ENCODE results near the gene SPG7.

Gene SPG7

DNA sequence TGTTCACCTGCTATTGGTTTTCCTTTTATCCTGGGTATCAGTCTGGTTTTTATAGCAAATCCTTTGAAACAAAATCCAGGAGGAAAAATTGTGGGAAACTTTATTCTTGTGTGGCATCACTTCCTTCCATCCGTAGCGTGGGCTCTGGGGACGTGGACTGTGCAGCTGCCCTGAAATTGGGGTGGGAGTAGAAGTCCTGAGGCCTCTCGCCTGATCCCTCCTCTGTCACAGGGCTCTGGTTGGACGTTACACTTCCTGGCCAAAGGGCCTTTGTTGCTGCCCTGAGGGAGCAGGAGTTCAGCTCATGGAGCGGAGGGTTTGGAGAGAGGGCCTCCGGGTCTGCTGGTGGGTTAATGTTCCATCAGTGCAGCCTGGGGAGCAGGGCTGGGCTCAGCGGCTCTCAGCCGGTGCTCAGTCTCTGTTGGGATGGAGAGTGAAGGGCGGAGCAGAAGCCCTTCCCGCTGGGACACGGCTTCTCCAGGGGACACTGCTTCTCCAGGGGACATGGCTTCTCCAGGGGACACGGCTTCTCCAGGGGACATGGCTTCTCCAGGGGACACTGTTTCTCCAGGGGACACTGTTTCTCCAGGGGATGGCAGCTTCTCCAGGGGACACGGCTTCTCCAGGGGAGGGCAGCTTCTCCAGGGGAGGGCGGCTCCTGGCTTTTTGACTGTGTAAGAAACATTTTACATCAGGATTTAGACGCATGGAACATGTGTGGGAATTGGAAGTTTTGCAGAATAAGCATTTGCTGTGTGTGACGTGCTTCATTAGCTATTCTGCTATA, 37.0 kb downstream of the SPG7 start:
- DNase-seq (ENCODE audit: low read depth in 2 of 3, low spot score in 2 of 3), result no peak

DNA sequence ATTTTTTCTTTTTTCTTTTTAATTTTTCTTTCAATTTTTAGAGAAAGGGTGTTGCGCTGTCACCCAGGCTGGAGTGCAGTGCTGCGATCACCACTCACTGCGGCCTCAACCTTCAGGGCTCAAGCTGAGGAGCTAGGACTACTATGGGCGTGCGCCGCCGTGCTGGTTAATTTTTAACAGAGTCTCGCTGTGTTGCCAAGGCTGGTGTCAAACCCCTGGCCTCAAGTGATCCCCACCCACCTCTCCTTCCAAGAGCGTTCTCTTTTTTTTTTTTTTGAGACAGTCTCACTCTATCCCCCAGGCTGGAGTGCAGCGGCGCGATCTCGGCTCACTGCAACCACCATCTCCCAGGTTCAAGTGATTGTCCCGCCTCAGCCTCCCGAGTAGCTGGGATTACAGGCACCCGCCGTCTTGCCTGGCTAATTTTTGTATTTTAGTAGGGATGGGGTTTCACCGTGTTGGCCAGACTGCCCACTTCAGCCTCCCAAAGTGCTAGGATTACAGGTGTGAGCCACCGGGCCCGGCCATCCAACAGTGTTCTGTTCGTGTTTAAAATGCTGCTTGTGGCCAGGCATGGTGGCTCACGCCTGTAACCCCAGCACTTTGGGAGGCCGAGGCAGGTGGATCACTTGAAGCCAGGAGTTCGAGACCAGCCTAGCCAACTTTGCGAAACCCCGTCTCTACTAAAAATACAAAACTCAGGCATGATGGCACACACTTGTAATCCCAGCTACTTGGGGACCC, 37.8 kb downstream of the SPG7 start:
- no peak for DNase-seq (ENCODE audit: low read depth in 2 of 3, low spot score in 2 of 3)

DNA sequence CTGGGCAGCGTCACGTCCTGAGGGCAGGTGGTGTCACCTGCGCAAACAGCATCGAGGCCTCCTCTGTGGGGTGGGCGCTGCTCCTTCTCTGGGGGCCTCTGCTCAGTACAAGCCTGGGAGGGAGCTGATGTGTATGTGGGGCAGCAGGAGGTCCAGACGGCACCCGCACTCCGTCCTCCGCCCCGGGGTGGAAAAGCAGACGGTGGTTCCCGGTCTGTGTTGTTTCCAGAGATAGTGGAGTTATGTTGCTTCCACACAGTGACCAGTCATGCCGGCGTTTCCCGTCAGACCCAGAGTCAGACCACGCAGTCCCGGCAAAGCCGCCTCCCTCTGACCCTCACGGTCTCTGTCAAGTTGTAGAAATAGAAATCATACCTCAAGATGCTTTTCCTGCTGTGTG, 38.6 kb downstream of the SPG7 start:
- DNase-seq (ENCODE audit: low read depth in 2 of 3, low spot score in 2 of 3), result no peak

DNA sequence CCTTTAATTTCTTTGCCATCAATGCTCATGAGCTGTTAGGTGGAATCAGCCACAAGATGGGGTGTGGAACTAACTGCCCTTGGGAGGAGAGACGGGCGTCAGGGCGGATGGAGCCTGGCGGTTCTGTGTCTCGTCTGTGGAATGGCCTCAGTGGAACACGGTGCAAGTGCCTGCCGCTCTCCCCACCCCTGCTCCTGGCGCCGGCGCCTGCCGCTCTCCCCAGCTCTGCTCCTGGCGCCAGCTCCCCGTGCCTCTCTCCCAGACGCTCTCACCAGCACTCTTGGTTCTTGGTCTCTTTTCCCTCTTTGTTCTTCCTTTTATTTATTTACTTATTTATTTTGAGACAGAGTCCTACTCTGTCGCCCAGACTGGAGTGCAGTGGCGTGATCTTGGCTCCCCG, 39.1 kb downstream of the SPG7 start:
- no peak for DNase-seq (ENCODE audit: low read depth in 2 of 3, low spot score in 2 of 3)

DNA sequence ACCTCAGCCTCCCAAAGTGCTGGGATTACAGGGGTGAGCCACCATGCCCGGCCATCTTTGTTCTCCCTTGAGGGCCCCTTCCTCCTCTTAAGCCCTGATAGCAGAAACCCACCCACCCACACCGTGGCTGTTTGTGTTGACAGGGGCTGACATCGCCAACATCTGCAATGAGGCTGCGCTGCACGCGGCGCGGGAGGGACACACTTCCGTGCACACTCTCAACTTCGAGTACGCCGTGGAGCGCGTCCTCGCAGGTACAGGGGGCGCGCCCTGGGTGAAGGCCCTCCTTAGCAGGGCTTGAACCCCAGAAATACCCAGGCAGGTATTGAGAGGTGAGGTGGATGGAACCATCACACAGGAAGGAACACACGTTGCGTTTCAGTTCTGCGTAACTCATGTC, 39.7 kb downstream of the SPG7 start:
- no peak for DNase-seq (ENCODE audit: low read depth in 2 of 3, low spot score in 2 of 3)

DNA sequence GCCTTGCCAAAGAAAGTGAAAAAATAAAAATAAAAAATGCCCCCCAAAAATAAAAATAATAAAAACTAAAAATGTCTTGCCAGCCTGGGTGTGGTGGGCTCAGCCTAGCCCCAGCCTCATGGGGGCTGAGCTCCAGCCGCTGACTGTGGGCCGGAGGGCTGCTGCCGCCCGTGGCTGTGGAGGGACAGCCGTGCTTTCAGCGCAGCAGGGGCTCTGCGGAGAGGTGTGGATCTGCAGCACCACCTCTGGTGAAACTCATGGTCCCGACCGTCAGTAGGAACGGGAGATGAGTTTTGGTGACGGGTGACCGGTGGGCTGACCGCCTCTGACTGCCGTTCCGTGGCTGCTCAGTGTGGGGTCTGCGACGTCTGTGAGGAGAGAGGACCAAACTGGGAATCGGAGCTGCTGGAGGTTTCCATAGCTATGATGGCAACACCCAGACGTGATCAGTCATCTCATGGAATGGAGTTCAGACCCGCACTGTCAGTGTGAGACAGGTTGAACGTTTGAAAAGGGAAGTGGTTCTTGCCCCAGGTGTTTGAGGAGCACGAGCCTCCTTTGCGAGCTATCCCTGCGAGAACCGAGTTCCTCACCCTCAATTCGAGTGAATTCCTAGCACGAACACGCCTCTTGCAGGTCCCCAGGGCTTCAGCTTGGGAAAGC, 40.3 kb downstream of the SPG7 start:
- DNase-seq (ENCODE audit: low read depth in 2 of 3, low spot score in 2 of 3), result no peak

DNA sequence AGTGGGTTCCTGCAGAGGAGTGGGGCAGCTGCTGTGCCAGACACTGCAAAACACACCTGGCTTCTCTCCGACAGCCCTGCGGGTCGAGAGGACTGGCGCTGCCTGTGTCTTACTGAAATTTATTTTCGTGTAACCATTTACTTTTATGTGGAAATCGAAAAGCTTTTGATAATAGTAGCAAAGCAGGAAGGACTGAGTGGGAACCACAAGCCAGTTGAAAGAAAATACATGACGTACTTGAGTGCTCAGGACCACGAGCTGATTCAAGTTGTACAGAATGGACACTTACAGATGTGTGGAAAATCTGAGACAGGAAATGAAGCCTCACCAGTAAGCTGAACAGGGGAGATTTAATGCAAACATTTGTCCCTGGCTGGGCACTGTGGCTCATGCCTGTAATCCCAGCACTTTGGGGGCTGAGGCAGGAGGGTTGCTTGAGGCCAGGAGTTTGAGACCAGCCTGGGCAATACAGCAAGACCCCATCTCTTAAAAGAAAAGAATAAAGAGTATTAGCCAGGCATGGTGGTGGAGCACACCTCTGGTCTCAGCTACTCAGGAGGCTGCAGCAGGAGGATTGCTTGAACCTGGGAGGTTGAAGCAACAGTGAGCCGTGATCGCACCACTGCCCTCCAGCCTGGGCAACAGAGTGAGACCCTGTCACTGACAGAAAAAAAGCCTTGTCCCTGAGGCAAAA, 41.0 kb downstream of the SPG7 start:
- no peak for DNase-seq (ENCODE audit: low read depth in 2 of 3, low spot score in 2 of 3)

DNA sequence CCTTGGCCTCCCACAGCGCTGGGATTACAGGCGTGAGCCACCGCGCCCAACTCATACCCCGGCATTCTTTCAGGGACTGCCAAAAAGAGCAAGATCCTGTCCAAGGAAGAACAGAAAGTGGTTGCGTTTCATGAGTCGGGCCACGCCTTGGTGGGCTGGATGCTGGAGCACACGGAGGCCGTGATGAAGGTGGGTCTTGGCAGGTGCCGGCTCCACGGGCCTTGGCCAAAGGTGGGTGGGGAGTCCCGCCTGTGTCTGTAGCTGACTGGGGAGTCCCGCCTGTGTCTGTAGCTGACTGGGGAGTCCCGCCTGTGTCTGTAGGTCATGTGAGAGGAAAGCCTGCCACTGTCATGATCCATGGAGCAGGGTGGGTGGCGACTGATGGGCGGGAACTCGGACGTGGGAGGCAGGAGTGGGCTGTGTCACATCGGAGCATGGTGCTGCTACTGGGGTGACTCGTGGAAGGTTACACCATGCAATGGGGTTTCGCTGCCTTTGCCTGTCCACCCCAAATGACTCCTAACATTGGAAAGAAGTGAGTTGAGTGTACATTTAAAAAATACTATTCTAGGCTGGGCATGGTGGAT, 42.3 kb downstream of the SPG7 start:
- no peak for DNase-seq (ENCODE audit: low read depth in 2 of 3, low spot score in 2 of 3)

DNA sequence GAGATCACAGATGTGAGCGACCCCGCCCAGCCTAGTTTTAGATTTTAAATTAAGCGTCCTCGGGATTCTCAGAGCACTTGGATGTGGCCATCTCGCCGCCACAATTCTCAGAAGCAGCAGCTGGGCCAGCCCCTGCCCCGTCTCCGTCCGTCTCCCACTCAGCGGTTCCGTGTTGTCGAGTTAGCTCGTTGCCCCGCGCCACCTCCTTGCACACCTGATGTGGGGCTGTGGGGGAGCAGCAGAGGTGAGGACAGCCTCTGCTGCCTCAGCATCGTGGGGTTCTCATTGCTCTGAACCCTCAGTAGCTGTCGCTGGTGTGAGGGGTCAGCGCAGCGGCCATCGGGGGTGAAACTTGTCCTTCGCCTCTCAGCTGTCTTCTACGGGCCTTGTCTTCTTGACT, 44.1 kb downstream of the SPG7 start:
- no peak for DNase-seq (ENCODE audit: low read depth in 2 of 3, low spot score in 2 of 3)

DNA sequence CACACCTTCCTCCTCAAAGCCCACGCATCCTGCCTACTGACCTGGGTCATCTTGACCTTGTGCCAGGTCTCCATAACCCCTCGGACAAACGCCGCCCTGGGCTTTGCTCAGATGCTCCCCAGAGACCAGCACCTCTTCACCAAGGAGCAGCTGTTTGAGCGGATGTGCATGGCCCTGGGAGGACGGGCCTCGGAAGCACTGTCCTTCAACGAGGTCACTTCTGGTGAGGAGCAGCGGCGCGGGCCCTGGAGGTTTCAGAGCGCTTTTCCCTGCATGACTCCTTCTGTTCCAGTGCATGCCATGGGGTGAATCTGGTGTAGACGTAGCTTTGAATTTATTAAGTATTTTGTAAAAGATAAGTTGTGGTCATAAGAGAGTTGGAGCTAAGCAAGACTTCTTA, 44.7 kb downstream of the SPG7 start:
- DNase-seq (ENCODE audit: low read depth in 2 of 3, low spot score in 2 of 3), result no peak

DNA sequence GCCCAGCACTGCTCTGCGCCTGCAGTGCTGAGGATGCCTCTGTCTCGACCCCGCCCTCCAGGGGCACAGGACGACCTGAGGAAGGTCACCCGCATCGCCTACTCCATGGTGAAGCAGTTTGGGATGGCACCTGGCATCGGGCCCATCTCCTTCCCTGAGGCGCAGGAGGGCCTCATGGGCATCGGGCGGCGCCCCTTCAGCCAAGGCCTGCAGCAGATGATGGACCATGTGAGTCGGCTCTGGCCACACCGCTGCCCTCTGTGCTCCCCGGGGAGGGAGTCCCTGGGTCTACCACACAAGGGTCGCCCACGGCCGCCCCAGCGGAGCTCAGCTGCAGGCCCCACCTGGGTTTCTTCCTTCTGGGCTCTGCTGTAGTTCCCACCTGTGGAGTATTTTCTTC, 45.5 kb downstream of the SPG7 start:
- no peak for DNase-seq (ENCODE audit: low read depth in 2 of 3, low spot score in 2 of 3)

DNA sequence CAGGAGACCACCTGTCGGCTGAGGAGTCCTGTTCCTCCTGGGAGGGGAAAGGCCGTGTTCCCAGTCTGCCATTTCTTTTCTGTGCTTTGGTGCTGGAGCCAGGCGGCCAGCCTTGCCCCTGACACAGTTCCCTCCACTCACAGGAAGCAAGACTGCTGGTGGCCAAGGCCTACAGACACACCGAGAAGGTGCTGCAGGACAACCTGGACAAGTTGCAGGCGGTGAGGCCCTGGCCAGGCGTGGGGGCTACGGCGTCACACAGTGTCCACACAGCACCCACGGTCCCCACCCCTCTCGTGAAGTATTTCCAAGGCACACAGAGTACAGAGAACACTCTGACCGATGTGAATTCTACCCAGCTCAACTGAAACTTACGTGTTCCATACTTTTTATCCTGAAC, 46.1 kb downstream of the SPG7 start:
- DNase-seq (ENCODE audit: low read depth in 2 of 3, low spot score in 2 of 3), result no peak

DNA sequence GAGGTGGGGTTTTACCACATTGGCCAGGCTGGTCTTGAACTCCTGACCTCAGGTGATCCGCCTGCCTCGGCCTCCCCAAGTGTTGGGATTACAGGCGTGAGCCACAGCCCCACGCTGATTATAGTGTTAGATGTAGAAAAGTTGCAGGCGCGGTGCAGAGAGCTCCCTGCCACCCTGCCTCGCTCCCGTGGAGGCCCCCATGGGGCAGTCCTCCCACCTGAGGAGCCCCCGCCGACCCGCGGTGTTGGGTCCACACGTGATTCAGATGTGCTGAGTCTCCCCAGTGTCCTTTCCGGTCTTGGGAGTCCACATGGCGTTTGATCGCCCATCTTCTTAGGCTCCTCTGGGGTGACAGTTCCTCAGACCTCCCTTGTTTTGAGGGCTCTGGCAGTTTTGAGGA, 47.1 kb downstream of the SPG7 start:
- no peak for DNase-seq (ENCODE audit: low read depth in 2 of 3, low spot score in 2 of 3)

DNA sequence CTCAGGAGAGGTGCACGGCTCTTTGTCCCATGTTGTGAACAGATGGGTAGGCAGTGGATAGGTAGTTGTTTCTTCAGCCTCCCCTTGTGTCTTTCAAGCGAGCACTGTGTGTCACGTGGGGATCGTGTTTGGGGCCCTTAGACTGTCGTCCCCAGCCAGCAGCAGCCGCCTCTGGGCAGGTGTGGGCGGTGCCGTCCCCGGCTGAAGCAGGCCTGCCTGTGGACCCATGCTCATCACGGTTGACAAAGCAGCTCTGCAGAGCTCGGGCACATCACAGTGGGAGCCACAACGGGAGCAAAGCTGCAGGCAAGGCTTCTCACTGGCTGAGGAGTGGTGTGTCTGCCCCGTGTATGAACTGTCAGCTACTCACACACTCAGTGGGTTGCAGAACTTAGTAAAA, 47.6 kb downstream of the SPG7 start:
- no peak for DNase-seq (ENCODE audit: low read depth in 2 of 3, low spot score in 2 of 3)

DNA sequence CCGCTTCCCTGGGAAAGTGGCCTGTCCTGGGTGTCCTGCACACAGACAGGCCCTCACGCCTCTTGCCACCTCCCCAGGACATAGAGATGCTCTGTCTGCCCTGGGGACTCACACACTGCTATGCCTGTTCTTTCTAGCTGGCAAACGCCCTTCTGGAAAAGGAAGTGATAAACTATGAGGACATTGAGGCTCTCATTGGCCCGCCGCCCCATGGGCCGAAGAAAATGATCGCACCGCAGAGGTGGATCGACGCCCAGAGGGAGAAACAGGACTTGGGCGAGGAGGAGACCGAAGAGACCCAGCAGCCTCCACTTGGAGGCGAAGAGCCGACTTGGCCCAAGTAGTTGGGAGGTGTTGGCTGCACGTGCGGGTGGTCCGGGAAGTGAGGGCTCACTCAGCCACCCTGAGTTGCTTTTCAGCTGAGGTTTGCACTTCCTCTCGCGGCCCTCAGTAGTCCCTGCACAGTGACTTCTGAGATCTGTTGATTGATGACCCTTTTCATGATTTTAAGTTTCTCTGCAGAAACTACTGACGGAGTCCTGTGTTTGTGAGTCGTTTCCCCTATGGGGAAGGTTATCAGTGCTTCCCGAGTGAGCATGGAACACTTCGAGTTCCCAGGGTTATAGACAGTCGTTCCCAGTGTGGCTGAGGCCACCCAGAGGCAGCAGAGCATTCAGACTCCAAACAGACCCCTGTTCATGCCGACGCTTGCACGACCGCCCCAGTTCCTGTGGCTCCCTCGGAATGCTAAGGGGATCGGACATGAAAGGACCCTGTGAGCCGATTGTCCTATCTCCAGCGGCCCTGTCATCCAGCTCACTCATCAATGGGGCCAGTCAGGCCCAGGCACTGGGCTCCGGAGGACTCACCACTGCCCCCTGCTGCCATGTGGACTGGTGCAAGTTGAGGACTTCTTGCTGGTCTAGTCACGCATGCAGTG, 48.8 kb downstream of the SPG7 start:
- DNase-seq (ENCODE audit: low read depth in 2 of 3, low spot score in 2 of 3), result peak; percentile 58 to 70 (median 68)

DNA sequence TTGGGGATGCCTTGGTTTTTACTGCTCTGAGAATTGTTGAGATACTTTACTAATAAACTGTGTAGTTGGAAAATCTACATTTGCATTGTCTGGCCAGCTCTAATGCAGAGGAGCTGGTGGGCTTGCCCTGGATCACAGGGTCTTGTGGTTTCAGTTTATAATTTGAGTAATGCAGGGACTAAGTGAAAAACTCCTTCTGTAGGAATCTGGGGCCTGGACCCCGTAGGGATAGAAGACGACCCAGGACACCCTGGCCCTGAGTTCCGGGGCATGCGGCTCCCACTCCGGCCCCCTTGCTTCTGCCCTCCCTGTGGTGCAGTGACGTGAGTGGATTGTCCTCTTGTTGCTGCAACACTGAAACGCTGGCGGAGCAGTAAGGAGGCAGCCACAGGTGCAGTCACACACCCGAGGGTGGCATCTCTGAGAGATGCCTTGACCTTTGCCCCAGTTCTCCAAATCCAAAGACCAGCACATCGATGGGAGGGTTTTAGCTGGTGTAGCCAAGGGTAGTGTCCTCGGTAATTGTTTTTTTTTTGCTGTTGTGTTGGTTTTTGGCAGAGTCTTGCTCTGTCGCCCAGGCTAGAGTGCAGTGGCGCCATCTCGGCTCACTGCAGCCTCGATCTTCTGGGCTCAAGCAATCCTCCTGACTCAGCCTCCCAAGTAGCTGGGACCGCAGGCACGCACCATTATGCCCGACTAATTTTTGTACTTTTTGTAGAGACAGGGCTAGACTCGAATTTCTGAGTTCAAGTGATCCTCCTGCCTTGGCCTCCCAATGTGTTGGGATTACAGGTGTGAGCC, 49.7 kb downstream of the SPG7 start:
- DNase-seq (ENCODE audit: low read depth in 2 of 3, low spot score in 2 of 3), result no peak

DNA sequence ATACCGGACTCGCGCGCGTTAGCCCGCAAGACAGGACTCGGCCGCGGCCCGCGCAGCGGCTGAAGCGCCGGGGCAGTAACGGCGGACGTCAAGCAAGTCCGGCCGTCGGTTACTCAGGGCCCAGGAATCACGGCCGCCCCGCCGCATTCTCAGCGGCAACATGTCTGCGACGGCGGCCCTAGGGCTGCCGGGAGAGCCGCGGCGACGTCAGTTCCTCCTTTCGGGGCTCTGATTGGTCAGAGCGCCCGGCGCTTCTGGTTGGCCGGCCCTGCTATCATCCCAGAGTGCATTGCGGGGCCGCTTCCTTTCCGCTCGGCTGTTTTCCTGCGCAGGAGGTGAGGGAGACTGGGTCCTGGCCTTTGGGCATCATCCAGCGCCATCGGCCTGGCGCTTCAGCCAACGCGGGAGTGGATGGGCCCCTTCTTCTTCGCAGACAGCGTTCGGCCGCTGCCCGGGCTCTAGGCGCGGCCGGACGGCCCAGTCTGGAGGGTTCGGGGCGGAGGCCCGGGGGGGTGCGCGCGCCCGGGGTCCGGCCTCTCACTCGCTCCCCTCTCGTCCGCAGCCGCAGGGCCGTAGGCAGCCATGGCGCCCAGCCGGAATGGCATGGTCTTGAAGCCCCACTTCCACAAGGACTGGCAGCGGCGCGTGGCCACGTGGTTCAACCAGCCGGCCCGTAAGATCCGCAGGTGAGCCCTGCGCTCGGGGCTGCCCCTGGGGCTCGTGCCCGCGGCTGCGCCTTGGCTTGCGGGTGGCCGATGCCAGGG, 52.4 kb downstream of the SPG7 start, which contains the start of gene RPL13:
TSS of gene RPL13 (plus strand) at position 305 of the 764 bp plus-strand sequence. CDS start at position 583, 278 bp downstream.
- peak; percentile 84 to 86 (median 85) for DNase-seq (ENCODE audit: low read depth in 2 of 3, low spot score in 2 of 3)

DNA sequence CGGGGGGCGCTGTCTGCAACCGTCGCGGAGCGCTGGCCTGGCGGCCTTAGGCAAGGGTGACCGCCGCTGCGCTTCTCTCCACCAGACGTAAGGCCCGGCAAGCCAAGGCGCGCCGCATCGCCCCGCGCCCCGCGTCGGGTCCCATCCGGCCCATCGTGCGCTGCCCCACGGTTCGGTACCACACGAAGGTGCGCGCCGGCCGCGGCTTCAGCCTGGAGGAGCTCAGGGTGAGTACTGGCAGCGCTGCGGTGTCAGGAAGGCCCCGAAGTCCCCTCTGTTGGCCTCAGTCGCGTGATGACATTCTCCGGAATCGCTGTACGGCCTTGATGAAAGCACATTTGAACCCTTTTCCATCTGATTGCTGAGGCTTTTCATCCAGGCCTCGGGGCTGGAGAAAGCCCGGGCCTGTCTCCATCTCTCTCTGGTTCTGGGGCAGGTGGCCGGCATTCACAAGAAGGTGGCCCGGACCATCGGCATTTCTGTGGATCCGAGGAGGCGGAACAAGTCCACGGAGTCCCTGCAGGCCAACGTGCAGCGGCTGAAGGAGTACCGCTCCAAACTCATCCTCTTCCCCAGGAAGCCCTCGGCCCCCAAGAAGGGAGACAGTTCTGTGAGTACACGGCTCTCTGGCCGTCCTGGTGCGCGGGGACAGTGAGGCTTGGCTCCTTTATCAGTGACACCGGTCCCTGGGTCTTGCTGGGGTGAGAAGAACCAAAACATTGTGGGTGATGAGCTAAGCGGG, 53.1 kb downstream of the SPG7 start:
- no peak for DNase-seq (ENCODE audit: low read depth in 2 of 3, low spot score in 2 of 3)
